ENCODE measurements around the gene POLR2M. TPM values are rescaled to one million over a fixed set of nuclear protein-coding genes. Genes with fewer than 3 reads are reported as not detected.

Gene POLR2M
- polyA plus RNA-seq, 2 of the 4 experiments (the other 2 are of a cell fraction), result 67.9 to 107 TPM

- TF ChIP-seq REST (IDR thresholded peaks at IDR 0.05) (no peak), PBX3 (IDR thresholded peaks at IDR 0.05) (no peak), PHF8 (IDR thresholded peaks at IDR 0.05; ENCODE audit: borderline replicate concordance, low read depth) (no peak), RFX5 (IDR thresholded peaks at IDR 0.05) (no peak), HDAC2 (IDR thresholded peaks at IDR 0.05) (no peak), JUN (IDR thresholded peaks at IDR 0.05) (no peak), TFCP2L1 (CRISPR knock-in tag; IDR thresholded peaks at IDR 0.05) (no peak)
Measured at GRCh38 chr15:57763176-57763964, 56.9 kb downstream of the POLR2M start (continued).

Other genes starting within 250 kb of the POLR2M start
- gene MYZAP, start 114.8 kb upstream of the POLR2M start, polyA plus RNA-seq (2011; rRNA removed), result 1.1 and 1.2 TPM in 2 replicates
- gene MYZAP, start 114.8 kb upstream of the POLR2M start, polyA plus RNA-seq (2017; fragmentation: RNase III; extraction: RNeasy Plus Mini Kit Qiagen cat#74134 plus additional on column Dnase treatment), result 1.8 to 2.6 TPM (median 2.4 TPM) in 3 replicates